Mesenchymal stem cell (in vitro differentiated cells and primary cell): ENCODE data around the gene SMIM45.

Source experiments
- DNase-seq: peaks from one replicate; pipeline ENCODE4 v3.0.0-alpha.2; 2013
- H2AFZ ChIP-seq: one replicate; pipeline ENCODE4 v1.6.1; 2013; ENCODE audit warnings: low read depth, mild to moderate bottlenecking, control low read depth, inconsistent platforms, low read length, moderate library complexity
- H2AK5ac ChIP-seq: 2 replicates; pipeline ENCODE4 v1.6.1; 2013; ENCODE audit warnings: low read length, moderate library complexity, mild to moderate bottlenecking, inconsistent platforms; ENCODE audit not compliant: severe bottlenecking
- H2BK120ac ChIP-seq: one replicate; pipeline ENCODE4 v1.6.1; 2013; ENCODE audit warnings: low read depth, mild to moderate bottlenecking, inconsistent platforms, low read length, moderate library complexity
- H2BK12ac ChIP-seq, 2 experiments: one replicate each; pipeline ENCODE4 v1.6.1; 2013; ENCODE audit warnings: inconsistent platforms in 2 of 2, low read length in 2 of 2, mild to moderate bottlenecking in 2 of 2, moderate library complexity in 2 of 2, control low read depth in 1 of 2
- H2BK15ac ChIP-seq: one replicate; pipeline ENCODE4 v1.6.1; 2013; ENCODE audit warnings: mild to moderate bottlenecking, low read depth, inconsistent platforms; ENCODE audit not compliant: poor library complexity, severe bottlenecking
- H2BK5ac ChIP-seq: 2 replicates; pipeline ENCODE4 v1.6.1; 2013; ENCODE audit warnings: low read depth, mild to moderate bottlenecking, low read length, control low read depth, inconsistent platforms; ENCODE audit not compliant: poor library complexity, severe bottlenecking
- H3K14ac ChIP-seq, 2 experiments: one replicate each; pipeline ENCODE4 v1.6.1; 2013; ENCODE audit warnings: inconsistent platforms in 2 of 2, low read length in 2 of 2, control low read depth in 1 of 2, mild to moderate bottlenecking in 1 of 2, moderate library complexity in 1 of 2
- H3K18ac ChIP-seq, 2 experiments: one replicate each; pipeline ENCODE4 v1.6.1; 2013; ENCODE audit warnings: inconsistent platforms in 2 of 2, low read length in 2 of 2, control low read depth in 1 of 2, low read depth in 1 of 2, mild to moderate bottlenecking in 1 of 2
- H3K23ac ChIP-seq, 2 experiments: one replicate each; pipeline ENCODE4 v1.6.1; 2013; ENCODE audit warnings: inconsistent platforms in 2 of 2, low read length in 2 of 2, mild to moderate bottlenecking in 2 of 2, moderate library complexity in 2 of 2, control low read depth in 1 of 2
- H3K27ac ChIP-seq: 2 replicates; pipeline ENCODE4 v1.5.1; 2013; ENCODE audit warnings: mild to moderate bottlenecking, moderate library complexity, low read length, control low read depth, inconsistent platforms; ENCODE audit not compliant: poor library complexity, severe bottlenecking
- H3K27me3 ChIP-seq, 2 experiments: 2 replicates each; pipeline versions ENCODE4 v1.6.1 to v1.7.0; 2013; ENCODE audit warnings: low read length in 2 of 2, mild to moderate bottlenecking in 2 of 2, moderate library complexity in 2 of 2, control low read depth in 1 of 2, inconsistent platforms in 1 of 2; ENCODE audit not compliant: control insufficient read depth in 1 of 2, insufficient read depth in 1 of 2
- H3K36me3 ChIP-seq, 2 experiments: 2 replicates each; pipeline versions ENCODE4 v1.6.1 to v1.7.0; 2013; ENCODE audit warnings: low read length in 2 of 2, control low read depth in 1 of 2, inconsistent platforms in 1 of 2, low read depth in 1 of 2, mild to moderate bottlenecking in 1 of 2; ENCODE audit not compliant: insufficient read depth in 2 of 2, control insufficient read depth in 1 of 2
- H3K4ac ChIP-seq, 2 experiments: one replicate each; pipeline ENCODE4 v1.6.1; 2013; ENCODE audit warnings: inconsistent platforms in 2 of 2, low read length in 2 of 2, mild to moderate bottlenecking in 2 of 2, moderate library complexity in 2 of 2, control low read depth in 1 of 2, low read depth in 1 of 2
- H3K4me1 ChIP-seq: 2 replicates; pipeline ENCODE4 v1.6.1; 2013; ENCODE audit warnings: low read depth, low read length, control low read depth; ENCODE audit not compliant: control insufficient read depth, insufficient read depth
- H3K4me2 ChIP-seq: 2 replicates; pipeline ENCODE4 v1.6.1; 2013; ENCODE audit warnings: low read length, mild to moderate bottlenecking, inconsistent platforms; ENCODE audit not compliant: poor library complexity, severe bottlenecking
- H3K4me3 ChIP-seq, 2 experiments: 2 replicates each; pipeline versions ENCODE4 v1.5.1 to v1.7.0; 2013; ENCODE audit warnings: low read length in 2 of 2, mild to moderate bottlenecking in 2 of 2, control low read depth in 1 of 2, low read depth in 1 of 2; ENCODE audit not compliant: insufficient read depth in 1 of 2
- H3K79me1 ChIP-seq: replicated peaks from 2 replicates; pipeline ENCODE4 v1.6.1; 2013; ENCODE audit warnings: mild to moderate bottlenecking, control low read depth, low read length, inconsistent platforms; ENCODE audit not compliant: poor library complexity, severe bottlenecking
- H3K9ac ChIP-seq: 2 replicates; pipeline ENCODE4 v1.7.0; 2013; ENCODE audit warnings: mild to moderate bottlenecking, low read length, moderate library complexity
- H3K9me3 ChIP-seq: 2 replicates; pipeline ENCODE4 v1.7.0; 2013; ENCODE audit warnings: mild to moderate bottlenecking, low read length; ENCODE audit not compliant: control insufficient read depth
- H4K8ac ChIP-seq: one replicate; pipeline ENCODE4 v1.6.1; 2013; ENCODE audit warnings: inconsistent platforms, mild to moderate bottlenecking, low read length, moderate library complexity
- H4K91ac ChIP-seq: one replicate; pipeline ENCODE4 v1.6.1; 2013; ENCODE audit warnings: mild to moderate bottlenecking, low read length, inconsistent platforms
- WGBS: methylation state at CpG from one replicate; pipeline ENCODE4 v1.1.7; 2013; ENCODE audit warnings: mixed read lengths; 5-methylcytosine and 5-hydroxymethylcytosine counted together

SMIM45 gene

DNA sequence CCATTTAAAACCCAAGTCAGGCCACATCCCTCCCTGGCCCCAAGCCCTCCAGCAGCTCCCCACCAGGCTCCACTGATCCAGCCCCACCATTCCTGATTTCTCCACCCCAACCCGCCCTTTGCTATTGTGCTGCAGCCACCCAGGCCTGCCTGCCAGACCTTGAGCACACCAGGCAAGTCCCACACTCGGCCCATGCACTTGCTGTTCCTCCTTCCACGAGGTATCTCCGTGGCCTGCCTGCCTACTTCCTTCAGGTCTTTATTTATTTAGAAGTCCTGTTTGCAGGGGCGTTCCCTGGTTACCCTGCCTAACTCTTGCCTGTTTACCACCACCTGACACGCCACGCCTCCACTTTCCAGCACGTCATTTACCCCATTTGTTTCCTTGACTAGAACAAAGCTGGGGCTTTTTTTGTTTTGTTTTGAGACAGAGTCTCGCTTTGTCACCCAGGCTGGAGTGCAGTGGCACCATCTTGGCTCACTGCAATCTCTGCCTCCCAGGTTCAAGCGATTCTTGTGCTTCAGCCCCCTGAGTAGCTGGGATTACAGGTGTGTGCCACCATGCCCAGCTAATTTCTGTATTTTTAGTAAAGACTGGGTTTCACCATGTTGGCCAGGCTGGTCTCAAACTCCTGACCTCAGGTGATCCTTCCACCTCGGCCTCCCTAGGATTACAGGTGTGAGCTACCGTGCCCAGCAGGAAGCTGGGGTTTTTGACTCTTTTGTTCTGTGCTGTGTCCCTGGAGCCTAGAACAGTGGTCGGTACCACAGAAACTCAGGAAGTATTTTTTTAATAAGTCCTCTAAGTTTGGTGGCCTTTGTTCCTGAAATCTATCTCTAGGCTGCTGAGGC, 11.7 kb upstream of the SMIM45 start:
- Histone ChIP-seq H4K91ac (peak overlapping the region; percentile 52), H2BK5ac (no peak overlapping the region), H3K9ac (no peak overlapping the region), H3K27me3 (no peaks in the 10 kb centered on the region), H3K4ac (peak overlapping the region in 1 of 2 experiments; percentile 0), H3K79me1 (peaks cover 8% of the 10 kb centered on the region), H3K18ac (peak overlapping the region; percentile 52 to 58), H3K4me3 (no peak overlapping the region), H2BK12ac (peak overlapping the region; percentile 50 to 75), H2BK120ac (peak overlapping the region; percentile 15), H3K4me2 (no peak overlapping the region), H3K27ac (peak overlapping the region; percentile 26), H3K36me3 (peaks cover 0 to 12% of the 10 kb centered on the region in 2 experiments), H2AFZ (no peak overlapping the region), H4K8ac (peak overlapping the region; percentile 55), H2AK5ac (no peak overlapping the region), H3K23ac (no peak overlapping the region), H3K9me3 (no peaks in the 10 kb centered on the region), H2BK15ac (no peak overlapping the region), H3K14ac (no peak overlapping the region), H3K4me1 (peaks cover 18% of the 10 kb centered on the region)
- DNase-seq, result peak; percentile 29
- 95% methylated on average over 12 of the region's 13 CpGs for WGBS

DNA sequence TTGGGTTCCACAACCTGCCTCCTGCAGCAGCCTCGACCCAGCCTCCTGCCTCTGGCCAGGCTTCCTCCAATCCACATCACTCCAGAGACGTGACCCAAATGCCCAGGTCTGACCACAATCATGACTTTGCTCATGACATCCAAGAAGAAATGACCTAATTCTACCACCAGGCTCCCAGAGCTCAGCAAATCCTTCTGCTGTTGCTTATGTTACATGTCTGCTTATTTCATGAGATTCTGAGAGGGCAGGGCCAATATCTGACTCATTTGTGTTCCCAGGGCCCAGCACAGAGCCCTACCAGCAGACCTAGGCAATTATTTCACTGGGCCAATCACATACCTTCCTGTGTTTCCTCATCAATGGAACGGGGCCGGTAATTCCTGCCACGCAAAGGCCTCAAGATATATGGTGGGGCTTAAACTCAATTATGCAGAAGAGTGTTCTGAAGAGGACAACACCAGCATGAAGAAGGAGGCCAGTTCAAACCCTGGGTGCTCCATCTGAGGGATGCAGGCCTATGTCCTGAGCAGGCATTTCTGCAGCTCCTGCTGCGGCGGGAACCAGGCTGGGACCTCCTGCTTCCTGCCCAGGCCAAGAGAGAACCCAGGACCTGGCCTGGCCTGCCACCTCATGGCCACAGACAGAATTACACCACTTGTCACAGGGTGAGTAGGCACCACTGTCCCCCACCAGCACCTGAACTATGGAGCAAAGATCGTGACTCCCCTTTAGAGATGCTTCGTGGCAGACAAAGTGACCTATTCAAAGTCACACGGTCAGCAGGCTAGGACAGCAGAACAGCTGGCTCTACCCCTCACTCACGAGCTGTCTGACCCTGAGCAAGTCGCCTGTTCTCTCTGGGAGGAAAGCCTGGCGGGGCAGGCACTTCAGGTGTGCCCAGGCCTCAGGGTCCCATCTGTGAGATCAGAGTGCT, 10.9 kb upstream of the SMIM45 start:
- WGBS, result 51% methylated on average over 13 of the region's 13 CpGs
- no peak overlapping the region for H2BK15ac ChIP-seq
- peak overlapping the region; percentile 26 for H3K27ac ChIP-seq
- H3K14ac ChIP-seq, result no peak overlapping the region
- H3K4me2 ChIP-seq, result peak overlapping the region; percentile 10
- peak overlapping the region; percentile 56 for H3K9ac ChIP-seq
- peaks cover 24% of the 10 kb centered on the region for H3K4me1 ChIP-seq
- no peaks in the 10 kb centered on the region for H3K27me3 ChIP-seq
- DNase-seq, result peak; percentile 98
- H4K91ac ChIP-seq, result no peak overlapping the region
- peak overlapping the region in 1 of 2 experiments; percentile 39 for H3K4ac ChIP-seq
- no peak overlapping the region for H2AFZ ChIP-seq
- no peaks in the 10 kb centered on the region for H3K9me3 ChIP-seq
- peak overlapping the region in 1 of 2 experiments; percentile 29 for H2BK12ac ChIP-seq
- H2AK5ac ChIP-seq, result no peak overlapping the region
- H3K36me3 ChIP-seq, result peaks cover 0 to 12% of the 10 kb centered on the region in 2 experiments
- peak overlapping the region in 1 of 2 experiments; percentile 23 for H3K18ac ChIP-seq
- no peak overlapping the region for H2BK120ac ChIP-seq
- no peak overlapping the region for H3K4me3 ChIP-seq
- peaks cover 13% of the 10 kb centered on the region for H3K79me1 ChIP-seq
- peak overlapping the region; percentile 1 for H4K8ac ChIP-seq
- no peak overlapping the region for H2BK5ac ChIP-seq
- no peak overlapping the region for H3K23ac ChIP-seq

DNA sequence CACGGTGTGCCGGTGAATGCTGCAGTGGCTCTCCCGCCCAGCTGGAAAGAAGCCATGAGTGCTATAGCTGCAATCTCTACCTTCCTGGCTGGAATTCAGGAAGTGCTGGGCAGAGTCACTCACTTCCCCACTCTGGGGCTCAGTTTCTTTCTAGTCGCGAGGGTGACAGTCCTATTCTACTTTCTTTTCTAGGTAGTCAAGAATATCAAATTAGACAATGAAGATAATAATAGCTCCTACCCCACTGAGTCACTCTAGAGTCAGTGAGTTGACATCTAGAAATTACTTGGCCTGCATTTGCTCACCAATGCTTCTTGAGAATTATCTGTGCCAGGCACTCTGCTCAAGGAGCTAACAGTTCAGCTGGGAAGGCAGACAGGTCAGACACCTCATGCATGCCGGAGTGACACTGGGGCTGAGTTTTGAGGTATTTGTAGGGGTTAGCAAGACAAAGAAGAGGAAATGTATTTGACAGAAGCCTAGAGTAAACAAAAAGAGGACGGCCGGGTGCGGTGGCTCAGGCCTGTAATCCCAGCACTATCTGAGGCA, 8.2 kb upstream of the SMIM45 start:
- Histone ChIP-seq H3K4me3 (no peak overlapping the region), H3K4me2 (no peak overlapping the region), H2BK5ac (no peak overlapping the region), H3K79me1 (peaks cover 10% of the 10 kb centered on the region), H3K36me3 (peaks cover 0 to 11% of the 10 kb centered on the region in 2 experiments), H3K4me1 (peaks cover 29% of the 10 kb centered on the region), H4K91ac (no peak overlapping the region), H3K9me3 (no peaks in the 10 kb centered on the region), H3K18ac (no peak overlapping the region), H2BK15ac (no peak overlapping the region), H2BK12ac (no peak overlapping the region), H3K4ac (no peak overlapping the region), H2AFZ (no peak overlapping the region), H4K8ac (no peak overlapping the region), H3K9ac (no peak overlapping the region), H2AK5ac (no peak overlapping the region), H3K27me3 (no peaks in the 10 kb centered on the region), H3K14ac (no peak overlapping the region), H3K27ac (no peak overlapping the region), H3K23ac (no peak overlapping the region), H2BK120ac (no peak overlapping the region)
- WGBS, result 89% methylated on average over 7 of the region's 9 CpGs
- no peak for DNase-seq
